RKO (cell line): ENCODE measurements around the gene TWIST2.

Experiments used
- DNase-seq: peaks from one replicate; pipeline ENCODE4 v3.0.0-alpha.2; 2016; ENCODE audit warnings: low spot score

TWIST2 gene

GRCh38 chr2:238955648-238956531 is 108.0 kb downstream of the TWIST2 start:
- no peak for DNase-seq

- no peak for DNase-seq
These were observed 108.8 kb downstream of the TWIST2 start for GRCh38 chr2:238956676-238957075.
